ENCODE results near the gene SOX5. TPM values are rescaled to one million over a fixed set of nuclear protein-coding genes. Genes with fewer than 3 reads are reported as not detected.
A peak's percentile ranks its signal among the peaks of the same experiment; 100 is the strongest.

Gene SOX5
- total and polyA plus RNA-seq, 2 experiments from 2014 or later = 1.0 to 4.7 TPM

DNA sequence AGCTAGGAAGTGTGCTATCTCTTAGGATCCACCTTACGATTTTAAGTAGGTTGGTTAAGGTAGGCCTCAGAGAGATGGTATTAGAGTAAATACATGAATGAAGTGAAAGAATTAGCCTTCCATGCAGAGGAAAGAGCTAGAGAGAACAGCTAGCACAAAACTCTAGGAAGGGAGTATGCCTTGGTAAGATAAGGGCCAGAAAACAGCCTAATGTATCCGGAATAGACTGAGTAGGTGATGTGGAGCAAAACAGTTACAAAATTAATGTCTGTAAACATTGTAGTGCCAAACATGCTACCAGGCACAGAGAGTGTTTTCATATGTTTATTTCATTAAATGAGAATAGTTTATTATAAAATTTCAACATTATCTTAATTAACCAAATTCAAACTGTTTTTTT is 315.1 kb downstream of the SOX5 start:
- H3K27ac ChIP-seq (ENCODE audit: low read depth) = 0 out of 2 replicates have a peak overlapping the region, but pooled peaks have one; percentile 5
- H3K27me3 Mint-ChIP-seq (ENCODE audit: insufficient read depth, low read depth, poor library complexity) = no peaks in the 10 kb centered on the region
- no peaks in the 10 kb centered on the region for H3K79me2 ChIP-seq (replicated peaks; ENCODE audit: insufficient read depth)
- no peaks in the 10 kb centered on the region for H3K36me3 Mint-ChIP-seq (ENCODE audit: low read depth)
- H3K4me3 ChIP-seq = no peak overlapping the region
- H3F3A ChIP-seq (replicated peaks; ENCODE audit: low read depth) = no peaks in the 10 kb centered on the region
- 0 out of 2 replicates have a peak, but pooled peaks cover 3% of the 10 kb centered on the region for H3K9me2 ChIP-seq (ENCODE audit: insufficient read depth)
- no peak overlapping the region for H3K4me2 ChIP-seq
- H4K20me1 ChIP-seq (replicated peaks; ENCODE audit: insufficient read depth) = no peaks in the 10 kb centered on the region
- no peaks in the 10 kb centered on the region for H3K27me3 ChIP-seq (ENCODE audit: insufficient read depth)
- no peak overlapping the region for H2AFZ ChIP-seq
- peaks cover 25% of the 10 kb centered on the region for H3K4me1 Mint-ChIP-seq
- no peak overlapping the region for H3K4me3 Mint-ChIP-seq
- H3K9me3 Mint-ChIP-seq = no peaks in the 10 kb centered on the region
- H3K36me3 ChIP-seq (ENCODE audit: insufficient read depth) = no peaks in the 10 kb centered on the region
- TF ChIP-seq EZH2phosphoT487 (IDR thresholded peaks at IDR 0.05; ENCODE audit: unreplicated experiment) (no peak), ZNF331 (CRISPR knock-in tag; IDR thresholded peaks at IDR 0.05; ENCODE audit: low read depth) (no peak), ZNF114 (CRISPR knock-in tag; IDR thresholded peaks at IDR 0.05) (no peak), NANOG (IDR thresholded peaks at IDR 0.05; ENCODE audit: borderline replicate concordance) (no peak), STAT1 (IDR thresholded peaks at IDR 0.05; ENCODE audit: unreplicated experiment) (no peak), POLR2AphosphoS5 (IDR thresholded peaks at IDR 0.05; ENCODE audit: low read depth) (no peak), EZH2 (IDR thresholded peaks at IDR 0.05; ENCODE audit: low read depth, unreplicated experiment) (no peak), CREB1 (CRISPR knock-in tag; IDR thresholded peaks at IDR 0.05; ENCODE audit: low read depth) (no peak), JUNB (IDR thresholded peaks at IDR 0.05; ENCODE audit: unreplicated experiment) (no peak)
- TF ChIP-seq, protein P1, sequence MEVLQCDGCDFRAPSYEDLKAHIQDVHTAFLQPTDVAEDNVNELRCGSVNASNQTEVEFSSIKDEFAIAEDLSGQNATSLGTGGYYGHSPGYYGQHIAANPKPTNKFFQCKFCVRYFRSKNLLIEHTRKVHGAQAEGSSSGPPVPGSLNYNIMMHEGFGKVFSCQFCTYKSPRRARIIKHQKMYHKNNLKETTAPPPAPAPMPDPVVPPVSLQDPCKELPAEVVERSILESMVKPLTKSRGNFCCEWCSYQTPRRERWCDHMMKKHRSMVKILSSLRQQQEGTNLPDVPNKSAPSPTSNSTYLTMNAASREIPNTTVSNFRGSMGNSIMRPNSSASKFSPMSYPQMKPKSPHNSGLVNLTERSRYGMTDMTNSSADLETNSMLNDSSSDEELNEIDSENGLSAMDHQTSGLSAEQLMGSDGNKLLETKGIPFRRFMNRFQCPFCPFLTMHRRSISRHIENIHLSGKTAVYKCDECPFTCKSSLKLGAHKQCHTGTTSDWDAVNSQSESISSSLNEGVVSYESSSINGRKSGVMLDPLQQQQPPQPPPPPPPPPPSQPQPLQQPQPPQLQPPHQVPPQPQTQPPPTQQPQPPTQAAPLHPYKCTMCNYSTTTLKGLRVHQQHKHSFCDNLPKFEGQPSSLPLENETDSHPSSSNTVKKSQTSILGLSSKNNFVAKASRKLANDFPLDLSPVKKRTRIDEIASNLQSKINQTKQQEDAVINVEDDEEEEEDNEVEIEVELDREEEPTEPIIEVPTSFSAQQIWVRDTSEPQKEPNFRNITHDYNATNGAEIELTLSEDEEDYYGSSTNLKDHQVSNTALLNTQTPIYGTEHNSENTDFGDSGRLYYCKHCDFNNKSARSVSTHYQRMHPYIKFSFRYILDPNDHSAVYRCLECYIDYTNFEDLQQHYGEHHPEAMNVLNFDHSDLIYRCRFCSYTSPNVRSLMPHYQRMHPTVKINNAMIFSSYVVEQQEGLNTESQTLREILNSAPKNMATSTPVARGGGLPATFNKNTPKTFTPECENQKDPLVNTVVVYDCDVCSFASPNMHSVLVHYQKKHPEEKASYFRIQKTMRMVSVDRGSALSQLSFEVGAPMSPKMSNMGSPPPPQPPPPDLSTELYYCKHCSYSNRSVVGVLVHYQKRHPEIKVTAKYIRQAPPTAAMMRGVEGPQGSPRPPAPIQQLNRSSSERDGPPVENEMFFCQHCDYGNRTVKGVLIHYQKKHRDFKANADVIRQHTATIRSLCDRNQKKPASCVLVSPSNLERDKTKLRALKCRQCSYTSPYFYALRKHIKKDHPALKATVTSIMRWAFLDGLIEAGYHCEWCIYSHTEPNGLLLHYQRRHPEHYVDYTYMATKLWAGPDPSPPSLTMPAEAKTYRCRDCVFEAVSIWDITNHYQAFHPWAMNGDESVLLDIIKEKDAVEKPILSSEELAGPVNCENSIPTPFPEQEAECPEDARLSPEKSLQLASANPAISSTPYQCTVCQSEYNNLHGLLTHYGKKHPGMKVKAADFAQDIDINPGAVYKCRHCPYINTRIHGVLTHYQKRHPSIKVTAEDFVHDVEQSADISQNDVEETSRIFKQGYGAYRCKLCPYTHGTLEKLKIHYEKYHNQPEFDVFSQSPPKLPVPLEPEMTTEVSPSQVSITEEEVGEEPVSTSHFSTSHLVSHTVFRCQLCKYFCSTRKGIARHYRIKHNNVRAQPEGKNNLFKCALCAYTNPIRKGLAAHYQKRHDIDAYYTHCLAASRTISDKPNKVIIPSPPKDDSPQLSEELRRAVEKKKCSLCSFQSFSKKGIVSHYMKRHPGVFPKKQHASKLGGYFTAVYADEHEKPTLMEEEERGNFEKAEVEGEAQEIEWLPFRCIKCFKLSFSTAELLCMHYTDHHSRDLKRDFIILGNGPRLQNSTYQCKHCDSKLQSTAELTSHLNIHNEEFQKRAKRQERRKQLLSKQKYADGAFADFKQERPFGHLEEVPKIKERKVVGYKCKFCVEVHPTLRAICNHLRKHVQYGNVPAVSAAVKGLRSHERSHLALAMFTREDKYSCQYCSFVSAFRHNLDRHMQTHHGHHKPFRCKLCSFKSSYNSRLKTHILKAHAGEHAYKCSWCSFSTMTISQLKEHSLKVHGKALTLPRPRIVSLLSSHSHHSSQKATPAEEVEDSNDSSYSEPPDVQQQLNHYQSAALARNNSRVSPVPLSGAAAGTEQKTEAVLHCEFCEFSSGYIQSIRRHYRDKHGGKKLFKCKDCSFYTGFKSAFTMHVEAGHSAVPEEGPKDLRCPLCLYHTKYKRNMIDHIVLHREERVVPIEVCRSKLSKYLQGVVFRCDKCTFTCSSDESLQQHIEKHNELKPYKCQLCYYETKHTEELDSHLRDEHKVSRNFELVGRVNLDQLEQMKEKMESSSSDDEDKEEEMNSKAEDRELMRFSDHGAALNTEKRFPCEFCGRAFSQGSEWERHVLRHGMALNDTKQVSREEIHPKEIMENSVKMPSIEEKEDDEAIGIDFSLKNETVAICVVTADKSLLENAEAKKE (CRISPR knock-in tag; IDR thresholded peaks at IDR 0.05) = no peak
- TF ChIP-seq, protein P2, sequence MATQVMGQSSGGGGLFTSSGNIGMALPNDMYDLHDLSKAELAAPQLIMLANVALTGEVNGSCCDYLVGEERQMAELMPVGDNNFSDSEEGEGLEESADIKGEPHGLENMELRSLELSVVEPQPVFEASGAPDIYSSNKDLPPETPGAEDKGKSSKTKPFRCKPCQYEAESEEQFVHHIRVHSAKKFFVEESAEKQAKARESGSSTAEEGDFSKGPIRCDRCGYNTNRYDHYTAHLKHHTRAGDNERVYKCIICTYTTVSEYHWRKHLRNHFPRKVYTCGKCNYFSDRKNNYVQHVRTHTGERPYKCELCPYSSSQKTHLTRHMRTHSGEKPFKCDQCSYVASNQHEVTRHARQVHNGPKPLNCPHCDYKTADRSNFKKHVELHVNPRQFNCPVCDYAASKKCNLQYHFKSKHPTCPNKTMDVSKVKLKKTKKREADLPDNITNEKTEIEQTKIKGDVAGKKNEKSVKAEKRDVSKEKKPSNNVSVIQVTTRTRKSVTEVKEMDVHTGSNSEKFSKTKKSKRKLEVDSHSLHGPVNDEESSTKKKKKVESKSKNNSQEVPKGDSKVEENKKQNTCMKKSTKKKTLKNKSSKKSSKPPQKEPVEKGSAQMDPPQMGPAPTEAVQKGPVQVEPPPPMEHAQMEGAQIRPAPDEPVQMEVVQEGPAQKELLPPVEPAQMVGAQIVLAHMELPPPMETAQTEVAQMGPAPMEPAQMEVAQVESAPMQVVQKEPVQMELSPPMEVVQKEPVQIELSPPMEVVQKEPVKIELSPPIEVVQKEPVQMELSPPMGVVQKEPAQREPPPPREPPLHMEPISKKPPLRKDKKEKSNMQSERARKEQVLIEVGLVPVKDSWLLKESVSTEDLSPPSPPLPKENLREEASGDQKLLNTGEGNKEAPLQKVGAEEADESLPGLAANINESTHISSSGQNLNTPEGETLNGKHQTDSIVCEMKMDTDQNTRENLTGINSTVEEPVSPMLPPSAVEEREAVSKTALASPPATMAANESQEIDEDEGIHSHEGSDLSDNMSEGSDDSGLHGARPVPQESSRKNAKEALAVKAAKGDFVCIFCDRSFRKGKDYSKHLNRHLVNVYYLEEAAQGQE (IDR thresholded peaks at IDR 0.05; ENCODE audit: unreplicated experiment) = no peak
- TF ChIP-seq, protein P3, sequence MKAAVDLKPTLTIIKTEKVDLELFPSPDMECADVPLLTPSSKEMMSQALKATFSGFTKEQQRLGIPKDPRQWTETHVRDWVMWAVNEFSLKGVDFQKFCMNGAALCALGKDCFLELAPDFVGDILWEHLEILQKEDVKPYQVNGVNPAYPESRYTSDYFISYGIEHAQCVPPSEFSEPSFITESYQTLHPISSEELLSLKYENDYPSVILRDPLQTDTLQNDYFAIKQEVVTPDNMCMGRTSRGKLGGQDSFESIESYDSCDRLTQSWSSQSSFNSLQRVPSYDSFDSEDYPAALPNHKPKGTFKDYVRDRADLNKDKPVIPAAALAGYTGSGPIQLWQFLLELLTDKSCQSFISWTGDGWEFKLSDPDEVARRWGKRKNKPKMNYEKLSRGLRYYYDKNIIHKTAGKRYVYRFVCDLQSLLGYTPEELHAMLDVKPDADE (IDR thresholded peaks at IDR 0.05) = no peak
- TF ChIP-seq, protein P4, sequence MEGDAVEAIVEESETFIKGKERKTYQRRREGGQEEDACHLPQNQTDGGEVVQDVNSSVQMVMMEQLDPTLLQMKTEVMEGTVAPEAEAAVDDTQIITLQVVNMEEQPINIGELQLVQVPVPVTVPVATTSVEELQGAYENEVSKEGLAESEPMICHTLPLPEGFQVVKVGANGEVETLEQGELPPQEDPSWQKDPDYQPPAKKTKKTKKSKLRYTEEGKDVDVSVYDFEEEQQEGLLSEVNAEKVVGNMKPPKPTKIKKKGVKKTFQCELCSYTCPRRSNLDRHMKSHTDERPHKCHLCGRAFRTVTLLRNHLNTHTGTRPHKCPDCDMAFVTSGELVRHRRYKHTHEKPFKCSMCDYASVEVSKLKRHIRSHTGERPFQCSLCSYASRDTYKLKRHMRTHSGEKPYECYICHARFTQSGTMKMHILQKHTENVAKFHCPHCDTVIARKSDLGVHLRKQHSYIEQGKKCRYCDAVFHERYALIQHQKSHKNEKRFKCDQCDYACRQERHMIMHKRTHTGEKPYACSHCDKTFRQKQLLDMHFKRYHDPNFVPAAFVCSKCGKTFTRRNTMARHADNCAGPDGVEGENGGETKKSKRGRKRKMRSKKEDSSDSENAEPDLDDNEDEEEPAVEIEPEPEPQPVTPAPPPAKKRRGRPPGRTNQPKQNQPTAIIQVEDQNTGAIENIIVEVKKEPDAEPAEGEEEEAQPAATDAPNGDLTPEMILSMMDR (conservative IDR thresholded peaks at IDR 0.05; ENCODE audit: low read depth in 2 of 2) = no peak
- H3K4me1 ChIP-seq (ENCODE audit: insufficient read depth) = peaks cover 30% of the 10 kb centered on the region
- ATAC-seq (no peak), DNase-seq (ENCODE audit: low spot score) (no peak)
- no peak overlapping the region for H3K27ac Mint-ChIP-seq
